Measurements from ENCODE around the gene SMAD2.

Gene SMAD2

DNA sequence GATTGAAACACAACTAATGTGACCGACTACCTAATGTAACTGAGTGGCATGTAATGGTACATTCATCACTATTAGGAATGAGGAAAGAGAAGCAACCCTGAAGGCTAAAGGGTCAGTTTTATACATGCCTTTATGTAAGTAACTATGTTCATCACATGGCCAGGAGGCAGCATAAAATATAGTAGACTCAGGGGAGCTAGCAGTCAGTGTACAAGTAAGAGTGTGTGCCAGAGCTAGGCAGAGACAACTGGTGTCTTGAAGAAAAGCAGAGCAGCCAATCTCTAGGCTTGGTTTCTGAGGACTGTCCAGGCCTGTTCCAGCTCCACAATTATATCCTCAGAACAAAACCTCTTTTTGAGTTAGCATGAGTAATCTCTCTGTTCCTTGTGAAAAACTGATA is 18.1 kb downstream of the SMAD2 start:
- TF ChIP-seq, protein P1, sequence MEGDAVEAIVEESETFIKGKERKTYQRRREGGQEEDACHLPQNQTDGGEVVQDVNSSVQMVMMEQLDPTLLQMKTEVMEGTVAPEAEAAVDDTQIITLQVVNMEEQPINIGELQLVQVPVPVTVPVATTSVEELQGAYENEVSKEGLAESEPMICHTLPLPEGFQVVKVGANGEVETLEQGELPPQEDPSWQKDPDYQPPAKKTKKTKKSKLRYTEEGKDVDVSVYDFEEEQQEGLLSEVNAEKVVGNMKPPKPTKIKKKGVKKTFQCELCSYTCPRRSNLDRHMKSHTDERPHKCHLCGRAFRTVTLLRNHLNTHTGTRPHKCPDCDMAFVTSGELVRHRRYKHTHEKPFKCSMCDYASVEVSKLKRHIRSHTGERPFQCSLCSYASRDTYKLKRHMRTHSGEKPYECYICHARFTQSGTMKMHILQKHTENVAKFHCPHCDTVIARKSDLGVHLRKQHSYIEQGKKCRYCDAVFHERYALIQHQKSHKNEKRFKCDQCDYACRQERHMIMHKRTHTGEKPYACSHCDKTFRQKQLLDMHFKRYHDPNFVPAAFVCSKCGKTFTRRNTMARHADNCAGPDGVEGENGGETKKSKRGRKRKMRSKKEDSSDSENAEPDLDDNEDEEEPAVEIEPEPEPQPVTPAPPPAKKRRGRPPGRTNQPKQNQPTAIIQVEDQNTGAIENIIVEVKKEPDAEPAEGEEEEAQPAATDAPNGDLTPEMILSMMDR (IDR thresholded peaks at IDR 0.05; ENCODE audit: insufficient read depth, low read length, poor library complexity, severe bottlenecking) = no peak
- no peaks in the 10 kb centered on the region for H3K27me3 ChIP-seq (replicated peaks; ENCODE audit: control insufficient read depth, insufficient read depth, low read length)
- no peak for DNase-seq (ENCODE audit: extremely low read depth, insufficient read length)
- no peaks in the 10 kb centered on the region; the same call in 1 of the 2 replicates for H3K36me3 ChIP-seq (ENCODE audit: control insufficient read depth, insufficient read depth, low read length)
- H3K4me3 ChIP-seq (replicated peaks; ENCODE audit: low read depth, low read length) = no peak overlapping the region

DNA sequence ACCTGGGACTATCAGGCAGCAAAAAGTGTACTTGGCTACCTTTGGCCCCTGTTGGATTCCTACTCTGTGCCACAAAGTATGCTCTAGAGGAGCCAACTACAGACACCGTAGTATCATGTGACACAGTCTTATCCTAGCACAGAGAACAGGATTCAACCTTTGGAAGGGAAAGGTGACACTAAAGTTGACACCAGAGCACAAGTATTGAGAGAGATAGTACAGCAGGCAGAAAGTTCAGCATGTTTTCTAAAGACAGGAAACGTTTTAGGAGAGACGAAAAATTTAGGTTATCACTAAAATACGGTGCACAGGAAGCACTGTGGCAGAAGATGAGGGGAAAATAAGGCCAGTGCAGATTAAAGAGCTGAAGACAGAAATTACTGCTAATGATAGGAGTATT is 18.6 kb downstream of the SMAD2 start:
- TF ChIP-seq, protein P1 (IDR thresholded peaks at IDR 0.05; ENCODE audit: insufficient read depth, low read length, poor library complexity, severe bottlenecking) = no peak
- no peak for DNase-seq (ENCODE audit: extremely low read depth, insufficient read length)
- H3K36me3 ChIP-seq (ENCODE audit: control insufficient read depth, insufficient read depth, low read length) = no peaks in the 10 kb centered on the region; the same call in 1 of the 2 replicates
- H3K27me3 ChIP-seq (replicated peaks; ENCODE audit: control insufficient read depth, insufficient read depth, low read length) = no peaks in the 10 kb centered on the region
- H3K4me3 ChIP-seq (replicated peaks; ENCODE audit: low read depth, low read length) = no peak overlapping the region

DNA sequence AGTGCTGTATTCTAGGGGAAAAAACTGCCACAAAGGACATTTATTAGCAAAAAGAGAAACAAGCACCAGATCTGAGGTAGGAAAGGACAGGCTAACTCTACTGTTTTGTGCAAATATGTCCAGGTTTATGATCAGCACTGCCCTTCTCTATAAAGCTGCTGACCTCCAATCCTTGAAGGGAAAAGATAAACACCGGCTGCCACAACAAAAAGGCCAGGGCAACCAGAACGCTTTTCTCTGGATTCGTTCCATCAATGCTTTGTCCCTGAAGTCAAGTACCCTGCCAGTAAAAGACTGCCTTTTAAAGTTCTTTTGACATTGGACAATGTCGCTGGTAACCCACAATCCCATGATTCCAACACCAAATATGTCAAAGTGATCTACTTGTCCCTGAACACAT is 21.0 kb downstream of the SMAD2 start:
- H3K36me3 ChIP-seq (ENCODE audit: control insufficient read depth, insufficient read depth, low read length) = no peaks in the 10 kb centered on the region; the same call in 1 of the 2 replicates
- no peak for DNase-seq (ENCODE audit: extremely low read depth, insufficient read length)
- TF ChIP-seq, protein P1 (IDR thresholded peaks at IDR 0.05; ENCODE audit: insufficient read depth, low read length, poor library complexity, severe bottlenecking) = no peak
- H3K27me3 ChIP-seq (replicated peaks; ENCODE audit: control insufficient read depth, insufficient read depth, low read length) = no peaks in the 10 kb centered on the region
- H3K4me3 ChIP-seq (replicated peaks; ENCODE audit: low read depth, low read length) = no peak overlapping the region

DNA sequence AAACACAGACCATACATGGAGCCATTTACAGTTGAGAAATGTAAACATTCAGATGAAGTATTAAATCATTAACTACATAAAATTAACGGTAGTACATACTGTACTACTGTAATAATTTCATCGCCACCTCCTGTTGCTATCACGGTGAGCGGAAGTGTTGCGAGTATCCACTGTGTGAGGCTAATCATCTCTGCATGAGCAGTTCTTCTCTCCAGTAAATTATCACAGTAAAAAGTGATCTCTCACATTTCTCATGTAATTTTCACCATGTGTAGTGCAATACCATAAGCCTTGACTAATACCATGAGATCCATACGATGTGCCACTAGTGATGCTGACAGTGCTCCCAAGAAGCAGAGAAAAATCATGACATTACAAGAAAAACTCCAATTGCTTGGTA is 21.9 kb downstream of the SMAD2 start:
- DNase-seq (ENCODE audit: extremely low read depth, insufficient read length) = no peak
- TF ChIP-seq, protein P1 (IDR thresholded peaks at IDR 0.05; ENCODE audit: insufficient read depth, low read length, poor library complexity, severe bottlenecking) = no peak
- no peak overlapping the region for H3K4me3 ChIP-seq (replicated peaks; ENCODE audit: low read depth, low read length)
- no peaks in the 10 kb centered on the region; the same call in 1 of the 2 replicates for H3K36me3 ChIP-seq (ENCODE audit: control insufficient read depth, insufficient read depth, low read length)
- H3K27me3 ChIP-seq (replicated peaks; ENCODE audit: control insufficient read depth, insufficient read depth, low read length) = no peaks in the 10 kb centered on the region

DNA sequence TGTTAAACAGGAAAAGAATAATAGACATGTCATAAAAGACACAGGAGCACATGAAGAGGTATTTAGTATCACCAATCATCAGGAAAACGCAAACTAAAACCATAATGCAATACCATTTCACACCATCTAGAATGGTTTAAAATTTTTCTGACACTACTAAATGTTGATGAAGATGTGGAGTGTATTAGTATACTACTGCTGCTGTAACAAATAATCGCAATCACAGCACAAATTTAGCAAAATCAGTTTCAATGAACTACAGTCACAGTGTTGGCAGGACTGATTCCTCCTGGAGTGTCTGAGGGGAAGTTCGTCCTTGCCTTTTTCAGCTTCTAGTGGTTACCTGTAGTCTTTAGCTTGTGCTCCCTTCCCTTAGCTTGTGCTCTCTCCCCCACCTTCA is 24.1 kb downstream of the SMAD2 start:
- H3K4me3 ChIP-seq (replicated peaks; ENCODE audit: low read depth, low read length) = no peak overlapping the region
- H3K36me3 ChIP-seq (ENCODE audit: control insufficient read depth, insufficient read depth, low read length) = no peaks in the 10 kb centered on the region; the same call in 1 of the 2 replicates
- H3K27me3 ChIP-seq (replicated peaks; ENCODE audit: control insufficient read depth, insufficient read depth, low read length) = no peaks in the 10 kb centered on the region
- TF ChIP-seq, protein P1 (IDR thresholded peaks at IDR 0.05; ENCODE audit: insufficient read depth, low read length, poor library complexity, severe bottlenecking) = no peak
- DNase-seq (ENCODE audit: extremely low read depth, insufficient read length) = no peak

DNA sequence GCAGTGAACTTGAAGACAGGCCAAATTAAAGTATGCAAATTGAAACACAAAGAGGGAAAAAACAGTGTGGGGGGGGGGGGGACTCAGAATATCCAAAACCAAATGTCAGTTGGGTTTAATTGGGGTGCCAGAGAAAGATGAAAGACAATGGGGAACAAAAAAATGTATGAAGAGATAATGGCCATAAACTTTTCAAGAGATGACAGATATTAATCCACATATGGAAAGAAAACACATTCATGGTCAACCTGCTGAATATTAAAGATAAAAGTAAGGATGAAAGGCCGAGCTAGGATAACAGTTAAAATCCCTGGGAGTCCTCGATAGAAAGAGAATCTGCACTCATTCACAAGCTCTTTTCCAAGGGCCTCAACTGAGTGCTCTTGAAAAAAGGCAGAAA is 26.6 kb downstream of the SMAD2 start:
- H3K4me3 ChIP-seq (replicated peaks; ENCODE audit: low read depth, low read length) = no peak overlapping the region
- no peaks in the 10 kb centered on the region; the same call in 1 of the 2 replicates for H3K36me3 ChIP-seq (ENCODE audit: control insufficient read depth, insufficient read depth, low read length)
- TF ChIP-seq, protein P1 (IDR thresholded peaks at IDR 0.05; ENCODE audit: insufficient read depth, low read length, poor library complexity, severe bottlenecking) = no peak
- H3K27me3 ChIP-seq (replicated peaks; ENCODE audit: control insufficient read depth, insufficient read depth, low read length) = no peaks in the 10 kb centered on the region
- no peak for DNase-seq (ENCODE audit: extremely low read depth, insufficient read length)

Measured in GM06990 (cell line).